Prostate gland (tissue), 2 donors: Measurements from ENCODE around the gene RBM15B. TPM values are rescaled to one million over a fixed set of nuclear protein-coding genes. Genes with fewer than 3 reads are reported as not detected.

Experiments
- DNase-seq: peaks from one replicate; pipeline ENCODE4 v3.0.0-alpha.2; 2019; ENCODE audit warnings: low spot score
- H3K27ac ChIP-seq, 2 donors: fragments of 200-600 bp; sonication (generic); 2 replicates each; pipeline ENCODE4 v1.5.1; 2017 to 2019
- H3K27me3 ChIP-seq: fragments of 200-600 bp; sonication (generic); replicated peaks from 2 replicates; pipeline ENCODE4 v1.5.1; 2019; ENCODE audit not compliant: insufficient read depth
- H3K36me3 ChIP-seq, 2 donors: fragments of 200-600 bp; sonication (generic); 1 replicate in 1 of 2; 2 replicates in 1 of 2; pipeline versions ENCODE4 v1.5.1 to v1.8.1; 2017 to 2019
- H3K4me1 ChIP-seq: fragments of 200-600 bp; sonication (generic); replicated peaks from 2 replicates; pipeline ENCODE4 v1.5.1; 2019
- H3K4me3 ChIP-seq, 2 donors: fragments of 200-600 bp; sonication (generic); 2 replicates each; pipeline ENCODE4 v1.5.1; 2017 to 2019
- H3K9me3 ChIP-seq: fragments of 200-600 bp; sonication (generic); 2 replicates; pipeline ENCODE4 v1.5.1; 2017
- POLR2A ChIP-seq: fragments of 450-650 bp; IDR thresholded peaks from one replicate; pipeline ENCODE4 v1.6.1; 2016; ENCODE audit warnings: antibody characterized with exemption, mild to moderate bottlenecking
- POLR2AphosphoS5 ChIP-seq: sonication (generic); formaldehyde crosslinking; IDR thresholded peaks from one replicate; pipeline ENCODE4 v1.6.1; 2017; ENCODE audit warnings: antibody characterized with exemption
- WGBS: methylation state at CpG from one replicate; pipeline ENCODE4 v1.1.5; 2018; 5-methylcytosine and 5-hydroxymethylcytosine counted together
- intact Hi-C: fragments of 100-400 bp; cut with DNase I; formaldehyde crosslinking; loops from one replicate; pipeline ENCODE4 v1.14.2; 2022
- total RNA-seq, 2 donors: library from RNA; depleted of rRNA; stranded (reverse); fragments of >200 nt; gene quantifications; one replicate each; pipeline ENCODE4 v1.1.0, GENCODE V29; 2016
- TF ChIP-seq, protein P1 (sequence below), 4 experiments: fragments of 200-600 bp in 2 of 4; fragments of 450-650 bp in 2 of 4; sonication (generic) in 2 of 4; IDR thresholded peaks; 1 replicate in 3 of 4; 2 replicates in 1 of 4; pipeline ENCODE4 v1.5.1; 2016 to 2019; ENCODE audit warnings: antibody characterized with exemption in 4 of 4, mild to moderate bottlenecking in 2 of 4, moderate library complexity in 2 of 4

RBM15B gene
- total RNA-seq, 2 donors from 2014 or later = 34.1 to 40.1 TPM

- 95% methylated on average over 8 of the region's 8 CpGs for WGBS
- H3K9me3 ChIP-seq = no peaks in the 10 kb centered on the region
- H3K27ac ChIP-seq = no peak overlapping the region
- TF ChIP-seq POLR2A (no peak), POLR2AphosphoS5 (no peak)
- TF ChIP-seq, protein P1, sequence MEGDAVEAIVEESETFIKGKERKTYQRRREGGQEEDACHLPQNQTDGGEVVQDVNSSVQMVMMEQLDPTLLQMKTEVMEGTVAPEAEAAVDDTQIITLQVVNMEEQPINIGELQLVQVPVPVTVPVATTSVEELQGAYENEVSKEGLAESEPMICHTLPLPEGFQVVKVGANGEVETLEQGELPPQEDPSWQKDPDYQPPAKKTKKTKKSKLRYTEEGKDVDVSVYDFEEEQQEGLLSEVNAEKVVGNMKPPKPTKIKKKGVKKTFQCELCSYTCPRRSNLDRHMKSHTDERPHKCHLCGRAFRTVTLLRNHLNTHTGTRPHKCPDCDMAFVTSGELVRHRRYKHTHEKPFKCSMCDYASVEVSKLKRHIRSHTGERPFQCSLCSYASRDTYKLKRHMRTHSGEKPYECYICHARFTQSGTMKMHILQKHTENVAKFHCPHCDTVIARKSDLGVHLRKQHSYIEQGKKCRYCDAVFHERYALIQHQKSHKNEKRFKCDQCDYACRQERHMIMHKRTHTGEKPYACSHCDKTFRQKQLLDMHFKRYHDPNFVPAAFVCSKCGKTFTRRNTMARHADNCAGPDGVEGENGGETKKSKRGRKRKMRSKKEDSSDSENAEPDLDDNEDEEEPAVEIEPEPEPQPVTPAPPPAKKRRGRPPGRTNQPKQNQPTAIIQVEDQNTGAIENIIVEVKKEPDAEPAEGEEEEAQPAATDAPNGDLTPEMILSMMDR (IDR thresholded peaks at IDR 0.05) = no peak
- intact Hi-C loops = no loop called here
- H3K4me3 ChIP-seq = no peak overlapping the region
- no peaks in the 10 kb centered on the region for H3K4me1 ChIP-seq
- H3K36me3 ChIP-seq = no peaks in the 10 kb centered on the region
- no peaks in the 10 kb centered on the region for H3K27me3 ChIP-seq
- no peak for DNase-seq
These were observed 50.4 kb downstream of the RBM15B start for GRCh38 chr3:51441282-51442030.

GRCh38 chr3:51445544-51446280 lies 54.6 kb downstream of the RBM15B start:
- H3K4me3 ChIP-seq = no peak overlapping the region
- no peaks in the 10 kb centered on the region for H3K36me3 ChIP-seq
- no peaks in the 10 kb centered on the region for H3K9me3 ChIP-seq
- no peaks in the 10 kb centered on the region for H3K27me3 ChIP-seq
- TF ChIP-seq, protein P1 (IDR thresholded peaks at IDR 0.05) = no peak
- TF ChIP-seq POLR2A = no peak
- TF ChIP-seq POLR2AphosphoS5 = no peak
- no peaks in the 10 kb centered on the region for H3K4me1 ChIP-seq
- WGBS = 91% methylated on average over 4 of the region's 4 CpGs
- no peak overlapping the region for H3K27ac ChIP-seq
- intact Hi-C loops = no loop called here
- DNase-seq = no peak

Other genes with a start within 250 kb of the RBM15B start
- gene MANF, start 6.0 kb upstream of the RBM15B start, total RNA-seq = 10 to 100 TPM; 30.6 to 81.4 TPM
- gene DCAF1, start 108.7 kb downstream of the RBM15B start, total RNA-seq = 10 to 100 TPM; 22.0 to 28.3 TPM
- gene RAD54L2, start 147.4 kb downstream of the RBM15B start, total RNA-seq = 10 to 100 TPM; 12.9 to 33.1 TPM